GM12878 (cell line): ENCODE measurements around the gene TGIF2. TPM values are rescaled to one million over a fixed set of nuclear protein-coding genes. Genes with fewer than 3 reads are reported as not detected.

Experiments
- EGR1 ChIP-seq, 2 experiments: IDR thresholded peaks; 1 replicate in 1 of 2; 2 replicates in 1 of 2; pipeline ENCODE4 v1.6.1; 2011 to 2012; ENCODE audit warnings: low read depth in 2 of 2, low read length in 2 of 2, borderline replicate concordance in 1 of 2, mild to moderate bottlenecking in 1 of 2, moderate library complexity in 1 of 2
- EP300 ChIP-seq, 2 experiments: fragments of 150-350 bp in 1 of 2; IDR thresholded peaks; 2 replicates each; pipeline ENCODE4 v1.6.1; 2011 to 2012; ENCODE audit warnings: low read depth in 2 of 2, low read length in 2 of 2, borderline replicate concordance in 1 of 2, improper control_type of control experiment in 1 of 2, inconsistent platforms in 1 of 2; ENCODE audit not compliant: control insufficient read depth in 1 of 2
- ESRRA ChIP-seq: IDR thresholded peaks from 2 replicates; pipeline ENCODE4 v1.6.1; 2012; ENCODE audit warnings: mild to moderate bottlenecking, low read length, improper control_type of control experiment
- PAX5 ChIP-seq: IDR thresholded peaks from 2 replicates; pipeline ENCODE4 v1.6.1; 2011; ENCODE audit warnings: low read depth, low read length, borderline replicate concordance
- RELA ChIP-seq: fragments of 450-650 bp; IDR thresholded peaks from 2 replicates; pipeline ENCODE4 v1.8.0; 2014; ENCODE audit warnings: borderline replicate concordance; ENCODE audit not compliant: partially characterized antibody
- SIX5 ChIP-seq: IDR thresholded peaks from 2 replicates; pipeline ENCODE4 v1.6.1; 2011; ENCODE audit warnings: mild to moderate bottlenecking, low read depth, low read length, moderate library complexity; ENCODE audit not compliant: severe bottlenecking
- ZNF384 ChIP-seq: IDR thresholded peaks from 2 replicates; pipeline ENCODE4 v1.6.1; 2012; ENCODE audit warnings: low read depth, mild to moderate bottlenecking, low read length, improper control_type of control experiment, borderline replicate concordance
- polyA plus RNA-seq, 11 experiments: library from polyadenylated mRNA; depleted of rRNA in 4 of 11; unstranded in 6 of 11; stranded (reverse) in 5 of 11; fragments of >200 nt; fragmentation: Nextera tagmentation in 4 of 11; fragmentation: Illumina TruSeq in 1 of 11; extraction: Ambion mirVana in 4 of 11; extraction: Trizol in 1 of 11; gene quantifications; 1 replicate in 1 of 11; 2 replicates in 10 of 11; pipeline versions ENCODE4 v1.2.1 to v1.2.3, GENCODE V29; 2011 to 2016; ENCODE audit warnings: inconsistent platforms in 2 of 11, missing spikeins in 2 of 11, low read depth in 1 of 11
- total RNA-seq, 4 experiments: library from RNA; depleted of rRNA in 3 of 4; stranded (reverse); fragments of >200 nt in 3 of 4; fragmentation: Illumina TruSeq in 1 of 4; extraction: Trizol in 1 of 4; gene quantifications; 2 replicates each; pipeline versions ENCODE4 v1.2.1 to v1.2.3, GENCODE V29; 2013 to 2021
- TF ChIP-seq, protein P1 (sequence below): fragments of 450-650 bp; formaldehyde crosslinking; IDR thresholded peaks from 2 replicates; pipeline ENCODE4 v1.4.0; 2020; ENCODE audit warnings: mild to moderate bottlenecking, moderate library complexity
- TF ChIP-seq, protein P2 (sequence below): fragments of 450-650 bp; formaldehyde crosslinking; IDR thresholded peaks from 2 replicates; pipeline ENCODE4 v1.4.0; 2022; ENCODE audit warnings: mild to moderate bottlenecking, moderate library complexity
- TF ChIP-seq, protein P3 (sequence below): fragments of 450-650 bp; IDR thresholded peaks from 2 replicates; pipeline ENCODE4 v1.6.1; 2017; ENCODE audit warnings: low read depth, mild to moderate bottlenecking, moderate library complexity
- TF ChIP-seq, protein P4 (sequence below): fragments of 450-650 bp; IDR thresholded peaks from 2 replicates; pipeline ENCODE4 v1.6.1; 2017; ENCODE audit warnings: mild to moderate bottlenecking

The TGIF2 gene
- total and polyA plus RNA-seq, 10 of the 15 experiments (the other 5 are each of a cell fraction or from before 2014, with no cell fraction given) = 13.1 to 47.1 (median 36.6) TPM

DNA sequence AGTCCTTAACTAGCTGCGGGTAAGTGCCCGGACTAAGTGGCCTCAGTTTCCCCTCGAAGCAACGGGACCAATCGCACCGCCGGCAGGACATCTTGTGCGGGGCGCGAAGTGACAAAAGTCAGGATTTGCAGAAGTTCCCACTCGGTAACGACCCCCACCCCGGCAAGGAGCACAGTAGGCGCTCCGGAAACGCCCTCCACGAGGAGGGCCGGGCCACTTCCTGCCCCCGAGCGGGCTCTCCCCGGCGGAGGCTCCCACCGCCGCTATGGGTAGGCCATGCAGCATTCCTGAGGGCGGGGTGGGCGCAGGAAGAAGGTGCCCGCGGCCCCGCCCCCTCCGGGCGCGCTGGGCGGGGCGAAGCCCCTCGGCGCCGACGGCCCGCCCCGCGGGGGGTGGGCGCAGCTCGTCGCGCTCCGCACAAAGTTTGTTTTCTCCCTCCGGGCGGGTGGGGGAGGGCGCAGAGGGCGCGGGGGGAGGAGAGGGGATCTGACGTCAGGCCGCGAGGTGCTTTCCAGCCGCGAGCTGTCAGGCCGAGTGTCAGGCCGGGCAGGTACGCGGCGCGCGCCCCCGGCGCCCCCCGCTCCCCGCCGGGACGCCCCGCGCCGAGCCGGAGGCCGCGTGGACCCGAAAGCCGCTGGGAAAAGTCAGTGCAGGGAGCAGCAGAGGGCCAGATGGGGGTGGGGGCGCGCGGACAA lies at the start of gene TGIF2 (continued):
- TF ChIP-seq, protein P1, sequence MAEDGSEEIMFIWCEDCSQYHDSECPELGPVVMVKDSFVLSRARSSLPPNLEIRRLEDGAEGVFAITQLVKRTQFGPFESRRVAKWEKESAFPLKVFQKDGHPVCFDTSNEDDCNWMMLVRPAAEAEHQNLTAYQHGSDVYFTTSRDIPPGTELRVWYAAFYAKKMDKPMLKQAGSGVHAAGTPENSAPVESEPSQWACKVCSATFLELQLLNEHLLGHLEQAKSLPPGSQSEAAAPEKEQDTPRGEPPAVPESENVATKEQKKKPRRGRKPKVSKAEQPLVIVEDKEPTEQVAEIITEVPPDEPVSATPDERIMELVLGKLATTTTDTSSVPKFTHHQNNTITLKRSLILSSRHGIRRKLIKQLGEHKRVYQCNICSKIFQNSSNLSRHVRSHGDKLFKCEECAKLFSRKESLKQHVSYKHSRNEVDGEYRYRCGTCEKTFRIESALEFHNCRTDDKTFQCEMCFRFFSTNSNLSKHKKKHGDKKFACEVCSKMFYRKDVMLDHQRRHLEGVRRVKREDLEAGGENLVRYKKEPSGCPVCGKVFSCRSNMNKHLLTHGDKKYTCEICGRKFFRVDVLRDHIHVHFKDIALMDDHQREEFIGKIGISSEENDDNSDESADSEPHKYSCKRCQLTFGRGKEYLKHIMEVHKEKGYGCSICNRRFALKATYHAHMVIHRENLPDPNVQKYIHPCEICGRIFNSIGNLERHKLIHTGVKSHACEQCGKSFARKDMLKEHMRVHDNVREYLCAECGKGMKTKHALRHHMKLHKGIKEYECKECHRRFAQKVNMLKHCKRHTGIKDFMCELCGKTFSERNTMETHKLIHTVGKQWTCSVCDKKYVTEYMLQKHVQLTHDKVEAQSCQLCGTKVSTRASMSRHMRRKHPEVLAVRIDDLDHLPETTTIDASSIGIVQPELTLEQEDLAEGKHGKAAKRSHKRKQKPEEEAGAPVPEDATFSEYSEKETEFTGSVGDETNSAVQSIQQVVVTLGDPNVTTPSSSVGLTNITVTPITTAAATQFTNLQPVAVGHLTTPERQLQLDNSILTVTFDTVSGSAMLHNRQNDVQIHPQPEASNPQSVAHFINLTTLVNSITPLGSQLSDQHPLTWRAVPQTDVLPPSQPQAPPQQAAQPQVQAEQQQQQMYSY (CRISPR knock-in tag) = no peak
- TF ChIP-seq EP300 (IDR thresholded peaks at IDR 0.05; ENCODE audit: borderline replicate concordance in 1 of 2, control insufficient read depth in 1 of 2, low read depth in 2 of 2, low read length in 2 of 2) (0 out of 4 replicates have a peak, but pooled peaks of 1 of the 2 experiments have one; percentile 27), PAX5 (peak; percentile 4; the same call in 1 of the 2 replicates), EGR1 (IDR thresholded peaks at IDR 0.05; ENCODE audit: borderline replicate concordance in 1 of 2, low read depth in 2 of 2, low read length in 2 of 2) (peak in 1 of 2 experiments; percentile 58; a peak in 1 of 3 replicates), SIX5 (no peak), ESRRA (no peak), ZNF384 (no peak), RELA (peak; percentile 64)
- TF ChIP-seq, protein P2, sequence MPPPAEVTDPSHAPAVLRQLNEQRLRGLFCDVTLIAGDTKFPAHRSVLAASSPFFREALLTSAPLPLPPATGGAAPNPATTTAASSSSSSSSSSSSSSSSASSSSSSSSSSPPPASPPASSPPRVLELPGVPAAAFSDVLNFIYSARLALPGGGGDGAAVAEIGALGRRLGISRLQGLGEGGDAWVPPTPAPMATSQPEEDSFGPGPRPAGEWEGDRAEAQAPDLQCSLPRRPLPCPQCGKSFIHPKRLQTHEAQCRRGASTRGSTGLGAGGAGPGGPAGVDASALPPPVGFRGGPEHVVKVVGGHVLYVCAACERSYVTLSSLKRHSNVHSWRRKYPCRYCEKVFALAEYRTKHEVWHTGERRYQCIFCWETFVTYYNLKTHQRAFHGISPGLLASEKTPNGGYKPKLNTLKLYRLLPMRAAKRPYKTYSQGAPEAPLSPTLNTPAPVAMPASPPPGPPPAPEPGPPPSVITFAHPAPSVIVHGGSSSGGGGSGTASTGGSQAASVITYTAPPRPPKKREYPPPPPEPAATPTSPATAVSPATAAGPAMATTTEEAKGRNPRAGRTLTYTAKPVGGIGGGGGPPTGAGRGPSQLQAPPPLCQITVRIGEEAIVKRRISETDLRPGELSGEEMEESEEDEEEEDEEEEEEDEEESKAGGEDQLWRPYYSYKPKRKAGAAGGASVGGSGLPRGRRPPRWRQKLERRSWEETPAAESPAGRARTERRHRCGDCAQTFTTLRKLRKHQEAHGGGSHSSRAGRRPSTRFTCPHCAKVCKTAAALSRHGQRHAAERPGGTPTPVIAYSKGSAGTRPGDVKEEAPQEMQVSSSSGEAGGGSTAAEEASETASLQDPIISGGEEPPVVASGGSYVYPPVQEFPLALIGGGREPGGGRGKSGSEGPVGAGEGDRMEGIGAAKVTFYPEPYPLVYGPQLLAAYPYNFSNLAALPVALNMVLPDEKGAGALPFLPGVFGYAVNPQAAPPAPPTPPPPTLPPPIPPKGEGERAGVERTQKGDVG = no peak
- TF ChIP-seq, protein P3, sequence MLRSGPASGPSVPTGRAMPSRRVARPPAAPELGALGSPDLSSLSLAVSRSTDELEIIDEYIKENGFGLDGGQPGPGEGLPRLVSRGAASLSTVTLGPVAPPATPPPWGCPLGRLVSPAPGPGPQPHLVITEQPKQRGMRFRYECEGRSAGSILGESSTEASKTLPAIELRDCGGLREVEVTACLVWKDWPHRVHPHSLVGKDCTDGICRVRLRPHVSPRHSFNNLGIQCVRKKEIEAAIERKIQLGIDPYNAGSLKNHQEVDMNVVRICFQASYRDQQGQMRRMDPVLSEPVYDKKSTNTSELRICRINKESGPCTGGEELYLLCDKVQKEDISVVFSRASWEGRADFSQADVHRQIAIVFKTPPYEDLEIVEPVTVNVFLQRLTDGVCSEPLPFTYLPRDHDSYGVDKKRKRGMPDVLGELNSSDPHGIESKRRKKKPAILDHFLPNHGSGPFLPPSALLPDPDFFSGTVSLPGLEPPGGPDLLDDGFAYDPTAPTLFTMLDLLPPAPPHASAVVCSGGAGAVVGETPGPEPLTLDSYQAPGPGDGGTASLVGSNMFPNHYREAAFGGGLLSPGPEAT = no peak
- TF ChIP-seq, protein P4, sequence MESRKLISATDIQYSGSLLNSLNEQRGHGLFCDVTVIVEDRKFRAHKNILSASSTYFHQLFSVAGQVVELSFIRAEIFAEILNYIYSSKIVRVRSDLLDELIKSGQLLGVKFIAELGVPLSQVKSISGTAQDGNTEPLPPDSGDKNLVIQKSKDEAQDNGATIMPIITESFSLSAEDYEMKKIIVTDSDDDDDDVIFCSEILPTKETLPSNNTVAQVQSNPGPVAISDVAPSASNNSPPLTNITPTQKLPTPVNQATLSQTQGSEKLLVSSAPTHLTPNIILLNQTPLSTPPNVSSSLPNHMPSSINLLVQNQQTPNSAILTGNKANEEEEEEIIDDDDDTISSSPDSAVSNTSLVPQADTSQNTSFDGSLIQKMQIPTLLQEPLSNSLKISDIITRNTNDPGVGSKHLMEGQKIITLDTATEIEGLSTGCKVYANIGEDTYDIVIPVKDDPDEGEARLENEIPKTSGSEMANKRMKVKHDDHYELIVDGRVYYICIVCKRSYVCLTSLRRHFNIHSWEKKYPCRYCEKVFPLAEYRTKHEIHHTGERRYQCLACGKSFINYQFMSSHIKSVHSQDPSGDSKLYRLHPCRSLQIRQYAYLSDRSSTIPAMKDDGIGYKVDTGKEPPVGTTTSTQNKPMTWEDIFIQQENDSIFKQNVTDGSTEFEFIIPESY = 0 out of 2 replicates have a peak, but pooled peaks have one; percentile 40
